ENCODE results near the gene PAXIP1.
A peak's percentile ranks its signal among the peaks of the same experiment; 100 is the strongest.

Gene PAXIP1

GRCh38 chr7:154997840-154998370 is 5.0 kb downstream of the PAXIP1 start:
- H3K27ac ChIP-seq: peak overlapping the region; percentile 34
- DNase-seq (ENCODE audit: low read depth, low spot score): no peak

DNA sequence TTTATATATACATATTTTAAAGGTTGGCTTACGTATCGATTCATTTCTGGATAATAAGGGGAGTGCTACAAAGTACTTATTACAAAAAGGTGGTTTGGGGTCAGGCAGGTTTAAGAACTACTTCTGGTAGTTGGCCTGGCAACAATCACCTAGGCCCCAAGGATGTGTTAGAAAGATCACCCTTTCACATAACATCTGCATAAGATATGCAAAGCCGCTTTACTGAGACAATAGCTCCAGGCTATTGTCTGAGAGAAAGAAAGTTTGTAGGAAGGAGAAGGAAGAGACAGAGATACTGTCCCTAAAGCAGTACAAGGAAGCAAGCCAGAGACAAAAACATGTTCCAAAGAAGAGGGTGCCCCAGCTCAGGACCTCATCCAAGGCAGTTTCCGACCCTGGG is 6.2 kb downstream of the PAXIP1 start:
- H3K27ac ChIP-seq: no peak overlapping the region
- no peak for DNase-seq (ENCODE audit: low read depth, low spot score)

GRCh38 chr7:154996101-154996500 is 6.8 kb downstream of the PAXIP1 start:
- no peak for DNase-seq (ENCODE audit: low read depth, low spot score)
- H3K27ac ChIP-seq: no peak overlapping the region

DNA sequence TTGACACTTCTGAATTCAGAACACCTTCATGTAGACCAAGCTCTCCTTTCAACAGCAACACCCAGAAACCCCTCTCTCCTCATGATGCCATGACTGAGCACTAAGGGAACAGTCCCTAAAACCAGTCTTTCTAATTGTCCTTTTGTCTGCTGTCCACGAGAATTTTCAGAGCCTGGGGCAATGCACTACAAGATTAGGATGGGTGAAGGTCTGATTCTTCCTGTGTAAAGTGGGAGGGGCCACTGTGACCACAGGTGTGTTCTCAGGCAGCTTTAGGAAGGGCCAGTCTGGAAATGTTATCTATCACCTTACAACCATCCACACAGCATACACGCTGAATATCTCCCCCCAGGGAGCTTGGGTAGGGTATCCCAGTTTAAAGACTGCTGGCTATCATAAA is 7.9 kb downstream of the PAXIP1 start:
- H3K27ac ChIP-seq: no peak overlapping the region
- DNase-seq (ENCODE audit: low read depth, low spot score): no peak

DNA sequence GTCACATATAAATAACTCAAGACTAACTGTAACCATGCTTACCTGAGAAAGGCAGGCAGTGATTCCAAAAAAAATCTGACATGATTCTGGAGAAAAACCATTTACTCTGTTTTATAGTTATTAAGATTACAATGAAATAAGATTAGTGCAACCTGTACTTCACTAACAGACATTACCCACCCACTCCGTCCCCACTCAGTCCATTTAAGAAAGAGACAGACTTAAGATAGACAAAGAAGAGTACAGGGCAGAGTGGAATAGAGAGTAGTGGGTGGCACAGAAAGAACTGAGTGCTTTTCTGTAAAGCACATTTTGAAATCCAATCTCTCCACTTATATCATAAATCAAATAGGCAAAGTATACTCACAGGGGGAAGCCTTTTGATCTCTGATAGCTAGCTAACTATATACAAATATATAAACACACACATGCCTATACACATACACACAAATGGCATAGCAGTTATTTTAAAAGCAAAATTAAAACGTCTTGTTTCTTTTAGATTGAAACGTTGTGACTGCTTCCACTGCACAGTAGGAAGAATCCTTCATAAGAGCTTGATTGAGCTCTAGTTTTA is 11.9 kb downstream of the PAXIP1 start:
- H3K27ac ChIP-seq: no peak overlapping the region
- no peak for DNase-seq (ENCODE audit: low read depth, low spot score)

GRCh38 chr7:154987571-154987970 is 15.4 kb downstream of the PAXIP1 start:
- DNase-seq (ENCODE audit: low read depth, low spot score): no peak
- H3K27ac ChIP-seq: no peak overlapping the region

DNA sequence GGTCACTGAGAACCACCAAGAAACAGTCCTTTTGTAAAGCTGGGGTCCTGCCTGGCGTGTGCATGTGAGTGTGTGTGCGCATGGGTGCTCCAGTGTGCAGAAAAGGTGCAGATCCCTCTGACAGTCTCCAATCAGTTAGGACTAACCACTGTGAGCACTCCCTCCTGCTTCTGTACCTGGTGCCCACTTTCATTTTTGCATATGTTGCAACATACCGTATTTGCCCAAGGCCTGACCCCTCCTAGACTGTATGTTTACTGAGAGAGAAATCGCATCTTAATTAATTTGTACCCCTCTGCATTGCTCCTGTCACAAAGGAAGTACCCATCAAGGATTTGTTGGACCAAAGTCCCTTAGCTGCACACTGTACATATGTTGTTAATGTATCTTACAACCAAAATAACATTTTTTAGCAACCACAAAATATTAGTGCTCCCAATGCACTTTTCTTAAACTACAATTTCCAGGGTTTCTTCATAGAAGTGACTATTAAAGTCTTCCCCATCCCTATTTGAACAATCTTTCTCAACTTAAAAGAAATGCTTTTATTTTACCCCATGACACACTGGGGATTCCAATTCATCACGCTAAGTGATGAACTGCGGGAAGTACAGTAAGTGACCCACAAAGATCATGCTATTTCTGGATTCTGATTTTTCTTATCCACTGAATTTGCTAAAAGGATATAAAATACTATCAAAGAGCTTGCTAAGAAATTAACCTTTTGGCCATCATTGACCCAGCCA is 16.6 kb downstream of the PAXIP1 start:
- H3K27ac ChIP-seq: no peak overlapping the region
- DNase-seq (ENCODE audit: low read depth, low spot score): no peak

- H3K27ac ChIP-seq: no peak overlapping the region
- no peak for DNase-seq (ENCODE audit: low read depth, low spot score)
Observed at GRCh38 chr7:154985230-154985629, 17.7 kb downstream of the PAXIP1 start.

DNA sequence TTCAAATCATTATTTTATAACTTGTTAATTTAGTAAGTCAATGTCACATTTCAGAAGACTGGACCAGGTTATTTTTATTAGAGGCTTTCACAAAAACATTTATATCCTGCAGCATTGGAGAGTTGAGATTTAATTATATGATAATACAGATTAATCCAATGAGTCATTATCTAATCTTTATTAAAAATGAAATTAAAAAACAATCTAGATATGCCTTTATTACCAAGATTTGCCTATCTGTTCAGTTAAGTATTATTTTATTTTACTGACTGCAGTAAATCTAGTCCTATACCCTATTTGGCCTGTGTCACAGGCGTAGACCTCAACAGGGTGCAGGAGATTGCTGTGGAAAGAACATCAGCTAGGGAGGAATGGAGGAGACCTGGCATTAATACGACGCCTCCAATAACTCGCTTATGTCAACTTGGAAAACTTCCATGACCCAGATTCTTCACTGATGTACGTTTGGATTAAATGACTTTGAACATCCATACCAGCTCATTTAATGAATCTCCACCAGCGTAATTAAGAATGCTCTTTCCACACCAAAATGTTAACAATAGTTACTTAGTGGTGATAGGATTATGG is 18.2 kb downstream of the PAXIP1 start:
- no peak for DNase-seq (ENCODE audit: low read depth, low spot score)
- no peak overlapping the region for H3K27ac ChIP-seq

- DNase-seq (ENCODE audit: low read depth, low spot score): no peak
- H3K27ac ChIP-seq: no peak overlapping the region
Observed at GRCh38 chr7:154978017-154978416, 24.9 kb downstream of the PAXIP1 start.

DNA sequence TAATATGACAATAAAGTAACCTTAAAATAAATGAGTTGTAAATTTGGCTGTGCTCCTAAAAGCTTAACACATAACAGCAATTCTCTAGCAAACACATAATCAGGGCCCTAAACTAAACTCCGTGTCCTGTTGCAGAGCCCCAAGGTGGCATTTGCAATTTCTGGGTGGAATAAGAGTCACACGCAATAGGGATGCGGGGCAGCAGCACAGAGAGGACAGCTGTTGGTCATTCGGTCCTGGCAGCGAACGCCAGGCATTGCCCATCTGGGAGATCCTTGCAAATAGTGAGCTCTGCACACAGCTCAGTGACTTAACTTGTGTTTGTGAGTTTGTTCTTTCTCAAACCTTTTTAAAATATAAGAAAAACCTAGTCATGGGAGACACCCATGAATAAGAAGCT is 25.7 kb downstream of the PAXIP1 start:
- DNase-seq (ENCODE audit: low read depth, low spot score): no peak
- H3K27ac ChIP-seq: no peak overlapping the region

DNA sequence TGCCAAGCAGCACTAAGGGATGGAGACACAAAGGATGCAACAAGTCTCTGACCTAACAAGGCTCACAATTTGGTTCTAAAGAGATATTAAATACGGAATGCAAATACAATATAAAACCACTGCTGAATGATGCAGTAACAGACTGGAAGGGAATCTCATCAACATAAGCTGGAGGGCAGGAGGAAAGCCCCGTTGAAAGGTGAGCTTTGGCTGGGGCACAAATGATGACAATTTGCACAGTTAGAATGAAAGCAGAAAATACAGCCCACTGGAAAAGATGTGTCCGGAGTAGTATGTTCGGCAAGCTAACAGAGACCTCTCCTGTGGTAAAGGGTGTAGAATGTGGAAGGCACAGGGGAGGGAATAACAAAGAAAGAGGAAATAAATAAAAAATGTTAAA is 26.1 kb downstream of the PAXIP1 start:
- H3K27ac ChIP-seq: no peak overlapping the region
- DNase-seq (ENCODE audit: low read depth, low spot score): no peak

DNA sequence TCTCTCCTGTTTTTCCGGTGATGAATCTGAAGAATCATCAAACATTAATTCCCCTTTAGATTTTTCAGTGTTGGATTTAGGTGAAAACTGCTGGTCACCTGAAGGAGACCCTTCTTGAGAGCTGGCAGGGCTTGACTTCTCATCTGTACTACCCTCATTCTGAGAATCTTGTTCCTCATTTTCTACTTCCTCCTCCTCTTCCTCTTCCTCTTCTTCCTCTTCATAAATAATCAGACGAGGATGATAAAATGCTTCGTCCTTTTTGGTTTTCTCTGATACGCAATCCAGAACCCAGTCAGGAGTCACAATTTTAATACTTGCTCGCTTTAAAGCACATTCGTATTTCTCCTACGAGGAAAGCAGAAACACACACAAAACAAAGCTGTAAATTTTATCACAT is 26.9 kb downstream of the PAXIP1 start:
- DNase-seq (ENCODE audit: low read depth, low spot score): no peak

GRCh38 chr7:154973381-154973780 is 29.5 kb downstream of the PAXIP1 start:
- DNase-seq (ENCODE audit: low read depth, low spot score): no peak
- H3K27ac ChIP-seq: no peak overlapping the region

More for the DNA sequence above, 26.9 kb downstream of the PAXIP1 start:
- H3K27ac ChIP-seq: no peak overlapping the region

GRCh38 chr7:154968336-154969001 is 34.5 kb downstream of the PAXIP1 start:
- DNase-seq (ENCODE audit: low read depth, low spot score): no peak
- H3K27ac ChIP-seq: no peak overlapping the region

GRCh38 chr7:154967401-154967955 is 35.4 kb downstream of the PAXIP1 start:
- no peak overlapping the region for H3K27ac ChIP-seq
- DNase-seq (ENCODE audit: low read depth, low spot score): no peak

GRCh38 chr7:154965014-154965413 is 37.9 kb downstream of the PAXIP1 start:
- no peak for DNase-seq (ENCODE audit: low read depth, low spot score)
- H3K27ac ChIP-seq: no peak overlapping the region

- DNase-seq (ENCODE audit: low read depth, low spot score): no peak
Observed at GRCh38 chr7:154960063-154960790, 42.7 kb downstream of the PAXIP1 start.

GRCh38 chr7:154956427-154956826 is 46.5 kb downstream of the PAXIP1 start:
- DNase-seq (ENCODE audit: low read depth, low spot score): no peak

More at GRCh38 chr7:154960063-154960790, 42.7 kb downstream of the PAXIP1 start:
- no peak overlapping the region for H3K27ac ChIP-seq

More at GRCh38 chr7:154956427-154956826, 46.5 kb downstream of the PAXIP1 start:
- H3K27ac ChIP-seq: no peak overlapping the region

Measured in epithelial cell of prostate (primary cell).